ENCODE data around the gene SIRT3.

DNA sequence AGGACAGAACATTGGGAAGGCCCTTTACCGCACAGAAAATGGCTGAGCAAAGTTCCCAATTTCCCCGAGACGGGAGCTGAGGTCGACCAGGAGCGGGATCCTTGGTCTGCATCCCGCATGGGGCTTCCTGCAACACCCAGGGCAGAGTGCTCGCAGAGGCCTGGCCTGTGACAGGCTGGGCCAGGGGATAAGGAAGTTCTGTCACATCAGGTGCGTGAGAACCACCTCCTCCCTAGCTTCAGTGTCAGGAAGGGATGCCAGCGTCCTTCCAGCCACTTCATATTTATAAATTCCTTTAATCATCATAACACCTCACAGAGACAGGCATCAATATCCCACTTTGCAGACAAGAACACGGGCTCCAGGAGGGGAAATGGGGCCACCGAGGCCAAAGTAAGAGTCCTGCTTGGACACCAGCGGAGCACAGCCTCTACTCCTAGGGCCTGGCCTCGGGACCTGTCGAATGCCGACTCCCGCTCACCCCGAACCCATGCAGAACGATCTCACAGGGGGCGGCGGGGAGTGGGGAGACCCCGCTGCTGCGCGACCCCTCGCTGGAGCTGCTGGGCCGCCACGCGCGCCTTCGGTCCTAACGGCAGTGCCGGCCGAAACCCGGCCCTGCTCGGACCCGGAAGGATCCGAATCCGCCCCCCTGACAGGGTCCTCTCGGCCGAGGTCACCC, 29.5 kb downstream of the SIRT3 start:
- TF ChIP-seq, protein P1, sequence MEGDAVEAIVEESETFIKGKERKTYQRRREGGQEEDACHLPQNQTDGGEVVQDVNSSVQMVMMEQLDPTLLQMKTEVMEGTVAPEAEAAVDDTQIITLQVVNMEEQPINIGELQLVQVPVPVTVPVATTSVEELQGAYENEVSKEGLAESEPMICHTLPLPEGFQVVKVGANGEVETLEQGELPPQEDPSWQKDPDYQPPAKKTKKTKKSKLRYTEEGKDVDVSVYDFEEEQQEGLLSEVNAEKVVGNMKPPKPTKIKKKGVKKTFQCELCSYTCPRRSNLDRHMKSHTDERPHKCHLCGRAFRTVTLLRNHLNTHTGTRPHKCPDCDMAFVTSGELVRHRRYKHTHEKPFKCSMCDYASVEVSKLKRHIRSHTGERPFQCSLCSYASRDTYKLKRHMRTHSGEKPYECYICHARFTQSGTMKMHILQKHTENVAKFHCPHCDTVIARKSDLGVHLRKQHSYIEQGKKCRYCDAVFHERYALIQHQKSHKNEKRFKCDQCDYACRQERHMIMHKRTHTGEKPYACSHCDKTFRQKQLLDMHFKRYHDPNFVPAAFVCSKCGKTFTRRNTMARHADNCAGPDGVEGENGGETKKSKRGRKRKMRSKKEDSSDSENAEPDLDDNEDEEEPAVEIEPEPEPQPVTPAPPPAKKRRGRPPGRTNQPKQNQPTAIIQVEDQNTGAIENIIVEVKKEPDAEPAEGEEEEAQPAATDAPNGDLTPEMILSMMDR (IDR thresholded peaks at IDR 0.05): no peak
- TF ChIP-seq ZFX (IDR thresholded peaks at IDR 0.05; ENCODE audit: borderline replicate concordance): no peak
